H1 (cell line): ENCODE results near the gene CABCOCO1. TPM values are rescaled to one million over a fixed set of nuclear protein-coding genes. Genes with fewer than 3 reads are reported as not detected.
A peak's percentile ranks its signal among the peaks of the same experiment; 100 is the strongest.

ENCODE experiments used
- CTCF ChIA-PET: fragments of 300-600 bp; sonication (Branson Sonifier 250); formaldehyde crosslinking; loops from one replicate; lab custom pipeline; 2021; ENCODE audit not compliant: partially characterized antibody; lab: Charles Lee
- POLR2A ChIA-PET: fragments of 300-600 bp; sonication (Branson Sonifier 250); formaldehyde crosslinking; loops from one replicate; lab custom pipeline; 2021; ENCODE audit warnings: inconsistent platforms; ENCODE audit not compliant: partially characterized antibody; lab: Charles Lee
- DNase-seq, 2 experiments: peaks; one replicate each; pipeline versions ENCODE4 v3.0.0 to v3.0.0-alpha.2; 2010 to 2022; ENCODE audit warnings: low spot score in 2 of 2, low read depth in 1 of 2, mixed read lengths in 1 of 2
- FAIRE-seq: peaks from 2 replicates; lab custom pipeline; 2011; peaks lifted over from hg19 to GRCh38; lab: Jason Lieb, UNC
- H2AFZ ChIP-seq: 2 replicates; pipeline ENCODE4 v1.8.1; 2012; ENCODE audit warnings: low read length, inconsistent platforms
- H2AK5ac ChIP-seq: 2 replicates; pipeline ENCODE4 v1.6.1; 2013; ENCODE audit warnings: low read depth, low read length
- H2BK120ac ChIP-seq: replicated peaks from 2 replicates; pipeline ENCODE3; 2013; ENCODE audit warnings: low read depth, low read length, inconsistent platforms
- H2BK12ac ChIP-seq: 2 replicates; pipeline ENCODE4 v1.6.1; 2013; ENCODE audit warnings: low read depth, low read length
- H2BK15ac ChIP-seq: 2 replicates; pipeline ENCODE4 v1.6.1; 2013; ENCODE audit warnings: low read length
- H2BK20ac ChIP-seq: 2 replicates; pipeline ENCODE4 v1.6.1; 2013; ENCODE audit warnings: low read length
- H2BK5ac ChIP-seq: 2 replicates; pipeline ENCODE4 v1.6.1; 2013; ENCODE audit warnings: low read depth, low read length
- H3K14ac ChIP-seq: 2 replicates; pipeline ENCODE4 v1.6.1; 2013; ENCODE audit warnings: inconsistent platforms; ENCODE audit not compliant: insufficient read length
- H3K18ac ChIP-seq: 2 replicates; pipeline ENCODE4 v1.6.1; 2013; ENCODE audit warnings: low read length; ENCODE audit errors: extremely low read depth
- H3K23ac ChIP-seq: 2 replicates; pipeline ENCODE4 v1.6.1; 2013; ENCODE audit warnings: inconsistent platforms; ENCODE audit not compliant: insufficient read length
- H3K23me2 ChIP-seq: 2 replicates; pipeline ENCODE4 v1.6.1; 2013; ENCODE audit warnings: low read depth, low read length
- H3K27ac ChIP-seq: 2 replicates; pipeline ENCODE4 v1.6.1; 2011; ENCODE audit warnings: low read depth, low read length, inconsistent platforms
- H3K27me3 ChIP-seq, 4 experiments: replicated peaks in 1 of 4; 1 replicate in 1 of 4; 2 replicates in 3 of 4; pipeline versions ENCODE4 v1.6.1 to v1.8.1; 2011 to 2013; ENCODE audit warnings: low read length in 3 of 4, mild to moderate bottlenecking in 3 of 4, inconsistent platforms in 2 of 4, mixed read lengths in 2 of 4, moderate library complexity in 1 of 4; ENCODE audit not compliant: control insufficient read depth in 3 of 4, insufficient read depth in 3 of 4; ENCODE audit errors: extremely low read depth in 1 of 4
- H3K36me3 ChIP-seq, 4 experiments: 2 replicates each; pipeline versions ENCODE4 v1.6.1 to v1.8.1; 2011 to 2013; ENCODE audit warnings: mild to moderate bottlenecking in 4 of 4, low read length in 3 of 4, moderate library complexity in 2 of 4, control low read depth in 1 of 4, inconsistent platforms in 1 of 4; ENCODE audit not compliant: insufficient read depth in 4 of 4, control insufficient read depth in 2 of 4
- H3K4ac ChIP-seq: replicated peaks from 2 replicates; pipeline ENCODE3; 2013; ENCODE audit warnings: low read length, low read depth, mixed read lengths, inconsistent platforms; ENCODE audit not compliant: insufficient read length
- H3K4me1 ChIP-seq, 4 experiments: replicated peaks in 1 of 4; 1 replicate in 1 of 4; 2 replicates in 3 of 4; pipeline versions ENCODE4 v1.6.1 to v1.8.1; 2011 to 2013; ENCODE audit warnings: low read length in 3 of 4, inconsistent platforms in 2 of 4, mixed read lengths in 1 of 4; ENCODE audit not compliant: insufficient read depth in 4 of 4, control insufficient read depth in 3 of 4
- H3K4me2 ChIP-seq, 2 experiments: 2 replicates each; pipeline versions ENCODE4 v1.6.1 to v1.8.1; 2011 to 2013; ENCODE audit warnings: low read depth in 2 of 2, low read length in 2 of 2, control low read depth in 1 of 2, inconsistent platforms in 1 of 2, mild to moderate bottlenecking in 1 of 2; ENCODE audit not compliant: insufficient read depth in 1 of 2
- H3K4me3 ChIP-seq, 4 experiments: fragments of 200-600, 300-600 bp in 1 of 4; sonication (generic), shearing (Covaris generic), sonication (Bioruptor Twin) in 1 of 4; 2 replicates each; pipeline versions ENCODE4 v1.5.1 to v1.8.1; 2011 to 2016; ENCODE audit warnings: low read length in 4 of 4, low read depth in 3 of 4, control low read depth in 2 of 4, inconsistent platforms in 2 of 4, mild to moderate bottlenecking in 2 of 4, mixed read lengths in 1 of 4, moderate library complexity in 1 of 4; ENCODE audit not compliant: insufficient read depth in 2 of 4; ENCODE audit errors: extremely low read depth in 1 of 4
- H3K56ac ChIP-seq: replicated peaks from 2 replicates; pipeline ENCODE3; 2013; ENCODE audit warnings: low read depth, mild to moderate bottlenecking, mixed read lengths, low read length, inconsistent platforms; ENCODE audit not compliant: insufficient read length
- H3K79me1 ChIP-seq: 2 replicates; pipeline ENCODE4 v1.6.1; 2013; ENCODE audit warnings: low read depth, low read length, control low read depth
- H3K79me2 ChIP-seq, 2 experiments: 2 replicates each; pipeline versions ENCODE4 v1.6.1 to v1.8.1; 2012 to 2013; ENCODE audit warnings: low read length in 2 of 2, mild to moderate bottlenecking in 2 of 2, inconsistent platforms in 1 of 2; ENCODE audit not compliant: insufficient read depth in 2 of 2, control insufficient read depth in 1 of 2
- H3K9ac ChIP-seq, 4 experiments: replicated peaks in 1 of 4; 1 replicate in 1 of 4; 2 replicates in 3 of 4; pipeline versions ENCODE4 v1.6.1 to v1.8.1; 2011 to 2013; ENCODE audit warnings: low read depth in 3 of 4, low read length in 3 of 4, control low read depth in 2 of 4, mild to moderate bottlenecking in 2 of 4, moderate library complexity in 2 of 4, inconsistent platforms in 1 of 4; ENCODE audit errors: extremely low read depth in 1 of 4
- H3K9me3 ChIP-seq, 2 experiments: 2 replicates each; pipeline versions ENCODE4 v1.6.1 to v1.8.1; 2012 to 2013; ENCODE audit warnings: mild to moderate bottlenecking in 2 of 2, moderate library complexity in 2 of 2, control low read depth in 1 of 2, inconsistent platforms in 1 of 2, low read depth in 1 of 2, low read length in 1 of 2, mixed read lengths in 1 of 2; ENCODE audit not compliant: insufficient read depth in 2 of 2
- H4K20me1 ChIP-seq, 2 experiments: replicated peaks in 1 of 2; 2 replicates each; pipeline versions ENCODE3 to v1.8.1; 2011 to 2013; ENCODE audit warnings: inconsistent platforms in 2 of 2, low read length in 2 of 2, mild to moderate bottlenecking in 1 of 2; ENCODE audit not compliant: insufficient read depth in 2 of 2, control insufficient read depth in 1 of 2
- H4K5ac ChIP-seq: 2 replicates; pipeline ENCODE4 v1.6.1; 2013; ENCODE audit warnings: low read length, low read depth, mixed read lengths, inconsistent platforms; ENCODE audit not compliant: insufficient read length
- H4K8ac ChIP-seq: 2 replicates; pipeline ENCODE4 v1.8.0; 2013; ENCODE audit warnings: mild to moderate bottlenecking, moderate library complexity, low read length, inconsistent platforms; ENCODE audit not compliant: insufficient read depth; ENCODE audit errors: extremely low read depth
- H4K91ac ChIP-seq: replicated peaks from 2 replicates; pipeline ENCODE3; 2013; ENCODE audit warnings: low read length, mixed read lengths, inconsistent platforms; ENCODE audit not compliant: insufficient read length
- ASH2L ChIP-seq: fragments of 200-600, 300-600 bp; sonication (generic); IDR thresholded peaks from one replicate; pipeline ENCODE4 v1.7.1; 2017; ENCODE audit warnings: low read length
- BCL11A ChIP-seq, 2 experiments: IDR thresholded peaks; one replicate each; pipeline ENCODE4 v1.6.1; 2011; ENCODE audit warnings: low read depth in 2 of 2, low read length in 2 of 2, mild to moderate bottlenecking in 2 of 2
- GABPA ChIP-seq: IDR thresholded peaks from 2 replicates; pipeline ENCODE4 v1.6.1; 2011; ENCODE audit warnings: mild to moderate bottlenecking, low read length, moderate library complexity, borderline replicate concordance; ENCODE audit not compliant: insufficient read depth
- JUND ChIP-seq: IDR thresholded peaks from 2 replicates; pipeline ENCODE4 v1.6.1; 2011; ENCODE audit warnings: mild to moderate bottlenecking, improper control_type of control experiment, low read length
- KDM1A ChIP-seq: fragments of 200-600, 300-600 bp; sonication (generic); IDR thresholded peaks from 2 replicates; pipeline ENCODE4 v1.7.1; 2016; ENCODE audit warnings: mild to moderate bottlenecking, low read length, borderline replicate concordance
- KDM4A ChIP-seq: IDR thresholded peaks from one replicate; pipeline ENCODE4 v1.7.1; 2012; ENCODE audit warnings: low read depth, mild to moderate bottlenecking, moderate library complexity, low read length, inconsistent platforms; ENCODE audit not compliant: severe bottlenecking
- POLR2A ChIP-seq, 2 experiments: IDR thresholded peaks; 1 replicate in 1 of 2; 2 replicates in 1 of 2; pipeline ENCODE4 v1.6.1; 2011; ENCODE audit warnings: low read depth in 2 of 2, low read length in 2 of 2, mild to moderate bottlenecking in 2 of 2; ENCODE audit errors: control extremely low read depth in 1 of 2
- RBBP5 ChIP-seq: IDR thresholded peaks from 2 replicates; pipeline ENCODE4 v1.7.1; 2012; ENCODE audit warnings: low read depth, mild to moderate bottlenecking, inconsistent platforms, low read length, moderate library complexity, borderline replicate concordance
- SP2 ChIP-seq: IDR thresholded peaks from 2 replicates; pipeline ENCODE4 v1.6.1; 2012; ENCODE audit warnings: mild to moderate bottlenecking, low read length, inconsistent platforms
- SP4 ChIP-seq: IDR thresholded peaks from 2 replicates; pipeline ENCODE4 v1.6.1; 2012; ENCODE audit warnings: low read length, inconsistent platforms
- TAF1 ChIP-seq: IDR thresholded peaks from 2 replicates; pipeline ENCODE4 v1.6.1; 2011; ENCODE audit warnings: mild to moderate bottlenecking, low read depth, low read length
- ZNF274 ChIP-seq: IDR thresholded peaks from 2 replicates; pipeline ENCODE4 v1.7.0; 2012; ENCODE audit warnings: low read length, borderline replicate concordance; ENCODE audit errors: extremely low read depth
- WGBS, 2 experiments: shearing (Covaris generic) in 1 of 2; methylation state at CpG; one replicate each; pipeline versions ENCODE4 v1.1.6 to v1.1.7; 2013 to 2015; ENCODE audit warnings: low lambda C conversion rate in 2 of 2, mixed read lengths in 2 of 2, inconsistent platforms in 1 of 2, low coverage in 1 of 2, missing lambda C conversion rate in 1 of 2; ENCODE audit not compliant: insufficient replicate concordance in 2 of 2, insufficient coverage in 1 of 2, insufficient read length in 1 of 2; ENCODE audit errors: extremely low coverage in 1 of 2, missing lambda C conversion rate in 1 of 2; 5-methylcytosine and 5-hydroxymethylcytosine counted together
- long read RNA-seq, 2 experiments: library from RNA in 1 of 2; library from capped mRNA in 1 of 2; stranded (forward); transcript quantifications; one replicate each; pipeline ENCODE4 v2.0.0, GENCODE V29; 2021; ENCODE audit warnings: inconsistent platforms in 1 of 2
- polyA minus RNA-seq, 3 experiments: library from RNA; depleted of rRNA, polyadenylated mRNA; stranded (reverse); fragments of >200 nt; gene quantifications; 1 replicate in 2 of 3; 2 replicates in 1 of 3; pipeline ENCODE4 v1.2.3, GENCODE V29; 2011
- polyA plus RNA-seq, 7 experiments: library from polyadenylated mRNA; depleted of rRNA in 3 of 7; stranded (reverse) in 5 of 7; unstranded in 2 of 7; fragments of >200 nt in 5 of 7; fragments of 200-250 nt in 2 of 7; gene quantifications; 1 replicate in 5 of 7; 2 replicates in 1 of 7; 4 replicates in 1 of 7; pipeline versions ENCODE4 v1.2.1 to v1.2.3, GENCODE V29; 2011 to 2013; ENCODE audit warnings: missing spikeins in 2 of 7, mixed read lengths in 2 of 7
- total RNA-seq: library from RNA; stranded (reverse); fragmentation: NEBNext Ultra II Directional; extraction: Animal tissue kit (Norgen Biotek cat#: 25700); gene quantifications from 2 replicates; pipeline ENCODE4 v1.2.1, GENCODE V29; 2021

CABCOCO1 gene
- total RNA-seq (not detected in 2 replicates), polyA plus RNA-seq (2011; rRNA removed) (not detected in 2 replicates), polyA minus RNA-seq (2011; rRNA and poly(A)+ RNA removed) (not detected in 2 replicates)
- polyA plus RNA-seq (2011; cell fraction: cytosol; rRNA removed) = not detected
- not detected for polyA plus RNA-seq (2011; cell fraction: nucleus; rRNA removed)
- not detected in 4 replicates for polyA plus RNA-seq (2012, experiment 1 of 2)
- polyA plus RNA-seq (2012, experiment 2 of 2) = not detected
- 0.06 TPM for polyA plus RNA-seq (2013, experiment 1 of 2)
- 0.04 TPM for polyA plus RNA-seq (2013, experiment 2 of 2)
- polyA minus RNA-seq (2011; cell fraction: cytosol; rRNA and poly(A)+ RNA removed) = not detected
- not detected for polyA minus RNA-seq (2011; cell fraction: nucleus; rRNA and poly(A)+ RNA removed)
- long read RNA-seq, experiment 1 = 0 reads
- long read RNA-seq, experiment 2 = 0 reads

GRCh38 chr10:61662794-61663259 lies at the start of gene CABCOCO1:
TSS of gene CABCOCO1 (plus strand) at chr10:61662929. CDS start at chr10:61662973, 44 bp downstream.
- Histone ChIP-seq H3K27me3 (no peaks in the 10 kb centered on the region; a peak in 1 of 7 replicates), H3K9me3 (no peaks in the 10 kb centered on the region), H3K23me2 (no peaks in the 10 kb centered on the region), H4K20me1 (no peaks in the 10 kb centered on the region), H3K4me2 (peak within 1 kb of the TSS; percentile 33 to 76), H3K23ac (no peak within 1 kb of the TSS), H3K9ac (no peak within 1 kb of the TSS; a peak in 1 of 7 replicates), H3K4me3 (peak within 1 kb of the TSS; percentile 51 to 75 (median 54)), H3K79me2 (no peaks in the 10 kb centered on the region), H3K18ac (no peak within 1 kb of the TSS), H3K56ac (no peak within 1 kb of the TSS), H3K79me1 (no peaks in the 10 kb centered on the region), H4K8ac (0 out of 2 replicates have a peak within 1 kb of the TSS, but pooled peaks have one; percentile 21), H2BK12ac (no peak within 1 kb of the TSS), H3K36me3 (no peaks in the 10 kb centered on the region), H4K91ac (no peak within 1 kb of the TSS), H2AFZ (0 out of 2 replicates have a peak within 1 kb of the TSS, but pooled peaks have one; percentile 64), H2BK15ac (no peak within 1 kb of the TSS), H3K4me1 (no peaks in the 10 kb centered on the region), H3K14ac (no peak within 1 kb of the TSS), H3K27ac (no peak within 1 kb of the TSS), H3K4ac (no peak within 1 kb of the TSS), H2BK120ac (no peak within 1 kb of the TSS), H2BK5ac (no peak within 1 kb of the TSS), H4K5ac (no peak within 1 kb of the TSS), H2BK20ac (no peak within 1 kb of the TSS), H2AK5ac (no peak within 1 kb of the TSS)
- WGBS, 2 experiments = 5% methylated on average over 22 of the region's 51 CpGs; no CpG with 5 or more reads in 1 of the 2 experiments
- DNase-seq (peak; percentile 29 to 86), FAIRE-seq (no peak)
- CTCF ChIA-PET = interaction anchor here (1.5 kb wide), 1 partner anchor 41 kb away, joined by 3 read pairs; no protein-coding TSS in a partner anchor
- POLR2A ChIA-PET = no interaction called here
- TF ChIP-seq TAF1 (no peak), GABPA (0 out of 2 replicates have a peak, but pooled peaks have one; percentile 18), SP4 (0 out of 2 replicates have a peak, but pooled peaks have one; percentile 34), ZNF274 (no peak), RBBP5 (peak; percentile 76; the same call in 1 of the 2 replicates), KDM1A (peak; percentile 13; the same call in 1 of the 2 replicates), SP2 (no peak), KDM4A (peak; percentile 96), POLR2A (IDR thresholded peaks at IDR 0.05; ENCODE audit: control extremely low read depth in 1 of 2, low read depth in 2 of 2, low read length in 2 of 2) (no peak), JUND (no peak), BCL11A (IDR thresholded peaks at IDR 0.05; ENCODE audit: low read depth in 2 of 2, low read length in 2 of 2) (no peak), ASH2L (peak; percentile 77)
